ACC112 (cell line): ENCODE results near the gene GRHL1.

Experiments
- H2AFZ ChIP-seq: fragments of 200-600 bp; sonication (generic); one replicate; pipeline ENCODE4 v1.6.0; 2017; ENCODE audit warnings: antibody characterized with exemption, low read length; ENCODE audit not compliant: unreplicated experiment
- H3K27ac ChIP-seq: fragments of 200-600 bp; sonication (generic); 2 replicates; pipeline ENCODE4 v1.5.1; 2014; ENCODE audit warnings: low read depth, mild to moderate bottlenecking, antibody characterized with exemption, low read length, moderate library complexity
- H3K27me3 ChIP-seq: fragments of 200-600 bp; sonication (generic); 2 replicates; pipeline ENCODE4 v1.6.1; 2014; ENCODE audit warnings: mild to moderate bottlenecking, antibody characterized with exemption, low read length, moderate library complexity, mixed read lengths; ENCODE audit not compliant: insufficient read depth
- H3K36me3 ChIP-seq: fragments of 200-600 bp; sonication (generic); 2 replicates; pipeline ENCODE4 v1.6.1; 2016; ENCODE audit warnings: mild to moderate bottlenecking, antibody characterized with exemption, low read length, moderate library complexity, mixed read lengths; ENCODE audit not compliant: insufficient read depth
- H3K4me1 ChIP-seq: fragments of 200-600 bp; sonication (generic); one replicate; pipeline ENCODE4 v1.6.1; 2016; ENCODE audit warnings: low read length, mixed read lengths; ENCODE audit not compliant: insufficient read depth, unreplicated experiment, control insufficient read depth
- H3K4me3 ChIP-seq: fragments of 200-600 bp; sonication (generic); 2 replicates; pipeline ENCODE4 v1.5.1; 2014; ENCODE audit warnings: mild to moderate bottlenecking, low read depth, low read length
- H3K79me2 ChIP-seq: fragments of 200-600 bp; sonication (generic); one replicate; pipeline ENCODE4 v1.6.0; 2016; ENCODE audit warnings: low read length; ENCODE audit not compliant: control insufficient read depth, unreplicated experiment, insufficient read depth

The GRHL1 gene

DNA sequence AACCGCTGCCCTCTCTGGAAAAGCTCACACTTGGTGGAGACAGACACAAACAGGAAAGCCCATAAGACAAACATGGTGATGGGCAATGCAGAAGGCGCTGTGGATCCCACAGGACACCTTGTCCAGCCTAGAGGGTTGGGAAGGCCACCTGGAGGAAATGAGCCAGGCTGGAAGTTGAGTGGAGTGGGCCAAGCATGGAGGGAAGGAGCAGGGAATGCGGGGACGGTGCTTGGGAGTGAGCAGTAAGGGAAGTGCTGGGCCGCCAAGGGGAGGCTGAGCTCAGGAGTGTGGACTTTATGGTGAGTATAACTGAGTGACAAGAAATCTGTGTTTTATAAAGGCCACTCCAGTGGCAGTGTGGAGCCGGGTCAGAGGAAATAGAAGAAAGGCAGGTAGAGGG lies 2.8 kb upstream of the GRHL1 start:
- Histone ChIP-seq H3K4me3 (no peak overlapping the region), H3K79me2 (no peaks in the 10 kb centered on the region), H3K4me1 (no peaks in the 10 kb centered on the region), H3K27me3 (peaks cover 17% of the 10 kb centered on the region), H2AFZ (no peak overlapping the region), H3K36me3 (no peaks in the 10 kb centered on the region), H3K27ac (no peak overlapping the region)

DNA sequence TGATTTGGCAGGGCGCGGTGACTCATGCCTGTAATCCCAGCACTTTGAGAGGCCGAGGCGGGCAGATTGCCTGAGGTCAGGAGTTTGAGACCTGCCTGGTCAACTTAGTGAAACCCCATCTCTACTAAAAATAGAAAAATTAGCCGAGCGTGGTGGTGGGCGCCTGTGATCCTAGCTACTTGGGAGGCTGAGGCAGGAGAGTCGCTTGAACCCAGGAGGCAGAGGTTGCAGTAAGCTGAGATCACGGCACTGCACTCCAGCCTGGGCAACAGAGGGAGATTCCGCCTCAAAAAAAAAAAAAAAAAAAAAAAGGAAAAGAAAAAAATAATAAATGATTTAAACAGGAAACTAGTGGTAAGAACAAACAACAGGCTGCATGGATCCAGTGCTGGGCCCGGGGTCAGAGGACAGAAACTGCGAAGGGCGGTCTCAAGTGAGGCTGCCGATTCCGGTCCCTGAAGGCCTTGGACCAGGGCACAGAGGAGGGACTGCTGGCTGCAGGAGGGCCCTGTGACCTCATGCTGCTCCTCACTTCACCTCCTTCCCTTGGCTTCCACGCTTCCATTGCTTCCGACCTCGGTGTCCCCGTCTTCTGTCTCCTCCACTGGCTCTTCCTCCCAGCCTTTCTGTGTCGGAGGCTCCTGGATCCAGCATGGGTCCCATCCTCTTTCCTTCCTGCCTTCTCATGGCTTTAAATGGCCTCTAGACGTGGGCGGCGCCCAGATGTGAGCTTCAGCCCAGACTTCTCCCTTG lies 2.1 kb upstream of the GRHL1 start:
- no peaks in the 10 kb centered on the region for H3K4me1 ChIP-seq
- H2AFZ ChIP-seq, result no peak overlapping the region
- no peak overlapping the region for H3K27ac ChIP-seq
- H3K79me2 ChIP-seq, result no peaks in the 10 kb centered on the region
- H3K4me3 ChIP-seq, result no peak overlapping the region
- H3K36me3 ChIP-seq, result no peaks in the 10 kb centered on the region
- H3K27me3 ChIP-seq, result peaks cover 17% of the 10 kb centered on the region

DNA sequence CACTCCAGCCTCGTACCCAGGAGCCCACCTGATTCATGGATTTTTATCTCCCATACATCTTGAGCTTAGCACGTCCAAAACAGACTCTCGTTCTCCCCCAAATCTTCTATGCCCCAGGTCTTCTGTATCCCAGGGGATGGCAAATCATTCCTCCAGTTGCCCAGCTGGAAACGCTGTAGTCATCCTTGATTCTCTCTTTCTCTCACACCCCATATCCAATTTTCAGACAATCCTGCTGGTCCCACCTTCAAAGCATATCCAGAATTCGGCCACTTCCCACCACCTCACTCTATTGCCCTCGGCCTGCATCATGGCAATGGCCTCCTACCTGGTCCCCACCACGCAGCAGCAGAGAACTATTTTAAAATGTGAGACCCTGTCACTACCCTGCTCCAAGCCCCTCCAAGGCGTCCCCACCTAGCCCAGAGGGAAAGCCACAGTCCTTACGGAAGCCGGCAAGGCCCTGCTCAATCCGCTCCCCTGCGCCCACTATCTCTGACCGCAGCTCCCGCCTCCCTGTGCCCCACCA lies 1.4 kb upstream of the GRHL1 start:
- H3K4me1 ChIP-seq, result no peaks in the 10 kb centered on the region
- H3K27ac ChIP-seq, result no peak overlapping the region
- H3K4me3 ChIP-seq, result no peak overlapping the region

DNA sequence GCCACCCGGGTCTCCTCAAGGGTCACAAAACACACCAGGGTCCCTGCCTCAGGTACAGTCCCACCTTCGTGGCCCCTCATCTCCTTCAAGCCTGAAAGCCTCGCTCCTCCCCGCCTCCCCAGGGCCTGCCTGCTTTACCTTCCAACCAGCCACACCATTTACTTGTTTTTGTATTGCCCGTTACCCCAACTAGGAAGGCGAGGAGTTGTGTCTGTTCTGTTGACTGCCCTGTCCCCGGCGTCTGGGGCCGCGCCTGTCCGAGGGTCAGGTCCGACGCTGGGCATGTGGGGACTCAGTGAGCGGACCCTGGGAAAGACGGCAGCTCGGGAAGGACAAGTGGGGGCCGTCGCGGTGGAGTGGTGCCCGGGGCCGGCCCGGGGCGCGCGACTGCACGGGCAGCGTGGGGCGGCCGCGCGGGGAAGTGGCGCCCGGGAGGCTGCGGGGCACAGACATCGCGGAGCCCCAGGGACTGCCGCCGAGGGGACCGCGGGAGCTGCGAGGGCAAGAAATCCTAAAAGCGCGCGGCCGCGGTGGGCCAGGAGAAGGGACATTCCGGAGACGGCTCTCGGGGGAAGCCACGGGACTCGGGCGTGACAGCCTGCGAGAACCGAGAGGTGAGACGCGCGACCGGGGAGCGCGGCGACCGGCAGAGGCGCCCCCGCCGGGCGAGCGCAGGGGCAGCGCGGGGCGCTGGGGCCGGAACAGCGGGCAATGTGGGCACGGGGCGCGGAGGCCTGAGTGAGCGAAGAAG lies 797 bp upstream of the GRHL1 start:
- H3K4me1 ChIP-seq, result no peaks in the 10 kb centered on the region
- no peaks in the 10 kb centered on the region for H3K36me3 ChIP-seq
- no peaks in the 10 kb centered on the region for H3K79me2 ChIP-seq
- H3K27me3 ChIP-seq, result peaks cover 12% of the 10 kb centered on the region
- H3K27ac ChIP-seq, result no peak overlapping the region
- H2AFZ ChIP-seq, result peak overlapping the region; percentile 72
- peak overlapping the region; percentile 86 for H3K4me3 ChIP-seq

More for the DNA sequence above, 1.4 kb upstream of the GRHL1 start:
- Histone ChIP-seq H2AFZ (no peak overlapping the region), H3K79me2 (no peaks in the 10 kb centered on the region), H3K36me3 (no peaks in the 10 kb centered on the region), H3K27me3 (peaks cover 13% of the 10 kb centered on the region)

DNA sequence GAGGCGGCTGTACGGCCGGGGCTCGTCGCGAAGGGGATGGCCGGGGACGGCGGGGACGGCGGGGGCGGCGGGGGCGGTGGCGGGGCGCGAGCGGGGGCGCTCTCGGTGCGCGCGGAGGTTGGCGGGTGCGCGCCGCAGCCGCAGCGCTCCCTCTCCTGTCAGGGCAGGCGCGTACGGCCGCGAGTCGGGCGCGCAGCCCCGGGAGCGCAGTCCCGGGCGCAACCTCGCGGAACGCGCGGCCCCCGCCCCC lies 296 bp upstream of the GRHL1 start:
- no peaks in the 10 kb centered on the region for H3K79me2 ChIP-seq
- no peak overlapping the region for H3K27ac ChIP-seq
- peaks cover 12% of the 10 kb centered on the region for H3K27me3 ChIP-seq
- H3K4me3 ChIP-seq, result peak overlapping the region; percentile 86
- no peaks in the 10 kb centered on the region for H3K4me1 ChIP-seq
- peak overlapping the region; percentile 72 for H2AFZ ChIP-seq
- no peaks in the 10 kb centered on the region for H3K36me3 ChIP-seq

DNA sequence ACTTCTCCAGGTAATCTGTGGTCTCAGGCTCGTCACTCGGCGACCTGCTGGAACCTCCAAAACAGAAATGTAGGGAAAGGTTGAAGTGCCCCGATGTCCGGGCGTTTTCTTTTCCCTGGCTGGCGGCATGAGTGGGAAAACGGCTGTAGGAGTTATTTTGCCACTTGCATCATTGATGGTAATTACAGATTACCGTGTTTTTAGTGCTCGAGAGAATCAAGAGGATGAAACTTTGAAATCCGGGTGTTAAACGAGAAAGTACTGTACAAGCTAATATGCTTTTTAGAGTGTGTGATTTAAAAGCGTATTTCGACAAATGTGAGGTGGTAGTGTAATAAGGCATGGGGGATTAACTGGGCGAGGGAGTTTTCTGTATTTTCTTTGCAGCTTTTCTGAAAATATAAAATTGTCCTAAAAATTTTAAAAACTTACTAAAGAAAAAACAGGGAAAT lies 819 bp downstream of the GRHL1 start:
- Histone ChIP-seq H3K4me3 (peak overlapping the region; percentile 89), H3K27me3 (peaks cover 12% of the 10 kb centered on the region), H3K27ac (no peak overlapping the region), H2AFZ (peak overlapping the region; percentile 86), H3K4me1 (no peaks in the 10 kb centered on the region), H3K36me3 (no peaks in the 10 kb centered on the region), H3K79me2 (no peaks in the 10 kb centered on the region)

DNA sequence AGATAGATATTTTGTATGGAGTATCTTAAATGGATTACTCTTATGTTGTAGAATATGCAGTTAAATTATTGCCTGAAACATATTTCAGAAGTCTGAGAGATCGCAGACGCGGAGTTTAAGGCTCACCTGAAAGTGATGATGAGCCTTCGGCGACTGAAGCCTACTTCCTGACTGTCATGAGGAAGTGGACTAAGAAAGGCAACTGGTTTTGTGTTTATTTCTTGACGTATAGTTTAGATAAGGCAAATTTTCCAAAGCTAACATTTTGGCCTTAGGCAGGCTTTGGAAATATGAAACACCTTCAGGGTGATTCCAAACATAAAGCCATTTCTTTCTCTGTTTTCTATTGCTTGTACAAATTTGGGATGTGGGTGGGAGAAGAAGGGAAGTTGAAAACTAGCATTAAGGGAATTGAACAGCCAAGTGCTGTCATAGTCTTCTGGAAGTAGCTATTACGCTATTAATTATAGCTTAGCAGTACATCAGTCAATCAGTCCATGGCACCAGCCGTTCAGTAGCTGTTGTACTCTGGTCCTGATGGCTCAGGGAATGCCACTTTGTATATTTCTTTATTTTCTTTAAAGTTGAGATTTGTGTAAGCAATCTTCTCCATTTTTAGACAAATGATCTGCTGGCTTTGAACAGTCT lies 1.5 kb downstream of the GRHL1 start:
- Histone ChIP-seq H3K36me3 (no peaks in the 10 kb centered on the region), H2AFZ (no peak overlapping the region), H3K79me2 (no peaks in the 10 kb centered on the region), H3K27ac (no peak overlapping the region), H3K27me3 (peaks cover 12% of the 10 kb centered on the region), H3K4me1 (no peaks in the 10 kb centered on the region), H3K4me3 (no peak overlapping the region)

DNA sequence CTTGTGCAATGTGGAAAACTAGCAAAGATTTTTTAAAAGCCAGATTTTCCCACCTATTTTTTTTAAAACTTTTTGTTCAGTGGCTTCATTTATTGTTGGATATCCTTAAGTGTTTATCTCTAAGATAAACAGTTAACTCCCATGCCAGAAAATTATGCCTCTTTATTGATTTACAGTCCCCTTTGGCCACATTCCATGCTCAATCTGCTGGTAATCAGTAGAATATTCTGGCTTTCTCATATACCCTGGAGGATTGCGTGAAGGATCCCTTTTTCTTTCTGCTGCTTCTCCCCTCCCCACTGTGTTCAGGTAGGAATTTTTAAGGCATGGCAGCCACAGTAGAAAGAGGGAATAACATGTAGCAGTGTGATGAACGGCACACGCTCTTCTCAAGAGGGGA lies 2.6 kb downstream of the GRHL1 start:
- H3K4me3 ChIP-seq, result no peak overlapping the region
- H3K36me3 ChIP-seq, result no peaks in the 10 kb centered on the region
- H2AFZ ChIP-seq, result no peak overlapping the region
- no peaks in the 10 kb centered on the region for H3K4me1 ChIP-seq
- no peaks in the 10 kb centered on the region for H3K79me2 ChIP-seq
- H3K27me3 ChIP-seq, result peaks cover 12% of the 10 kb centered on the region
- no peak overlapping the region for H3K27ac ChIP-seq

DNA sequence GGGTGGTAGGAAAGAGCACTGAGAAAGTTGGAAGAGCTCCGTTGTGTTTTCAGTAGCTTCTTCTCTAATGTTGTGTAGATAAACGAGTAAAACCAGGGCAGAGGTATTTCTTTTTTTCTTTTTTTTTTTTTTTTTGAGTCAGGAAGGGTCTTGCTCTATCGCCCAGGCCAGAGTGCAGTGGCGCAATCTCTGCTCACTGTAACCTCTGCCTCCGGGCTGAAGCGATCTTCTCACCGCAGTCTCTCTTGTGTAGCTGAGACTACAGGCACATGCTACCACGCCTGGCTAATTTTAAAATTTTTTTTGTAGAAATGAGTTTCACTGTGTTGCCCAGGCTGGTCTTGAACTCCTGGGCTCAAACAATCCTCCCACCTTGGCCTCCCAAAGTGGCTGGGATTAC lies 6.6 kb downstream of the GRHL1 start:
- Histone ChIP-seq H3K27me3 (no peaks in the 10 kb centered on the region), H3K4me1 (no peaks in the 10 kb centered on the region), H3K4me3 (no peak overlapping the region), H3K36me3 (no peaks in the 10 kb centered on the region), H3K27ac (no peak overlapping the region), H2AFZ (no peak overlapping the region), H3K79me2 (no peaks in the 10 kb centered on the region)

DNA sequence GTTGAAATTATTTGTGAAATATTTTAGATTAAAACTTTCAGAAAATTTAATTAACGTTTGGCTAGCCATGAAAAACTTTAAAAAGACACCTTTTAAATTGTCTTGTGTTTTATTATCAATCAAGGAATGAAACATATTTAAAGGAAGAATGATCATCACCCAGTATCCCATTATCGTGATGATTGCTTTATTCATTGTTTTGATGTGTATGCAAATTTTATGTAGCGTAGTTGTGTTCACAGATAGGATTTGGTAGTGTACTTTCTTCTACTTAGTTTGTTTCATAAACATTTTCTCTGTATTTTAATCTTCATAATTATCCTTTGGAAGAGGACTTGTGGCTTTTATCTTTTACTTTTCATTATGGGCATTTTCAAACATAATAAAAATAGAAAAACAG lies 7.8 kb downstream of the GRHL1 start:
- Histone ChIP-seq H3K27ac (no peak overlapping the region), H3K79me2 (no peaks in the 10 kb centered on the region), H3K36me3 (no peaks in the 10 kb centered on the region), H3K4me1 (no peaks in the 10 kb centered on the region), H2AFZ (no peak overlapping the region), H3K27me3 (no peaks in the 10 kb centered on the region), H3K4me3 (no peak overlapping the region)
